OCI-LY3 (cell line): ENCODE results near the gene SWAP70.

Experiments used
- H2AFZ ChIP-seq: fragments of 200-600, 300-600 bp; shearing (Covaris generic); 2 replicates; pipeline ENCODE4 v1.6.0; 2014; ENCODE audit warnings: antibody characterized with exemption, low read depth, low read length
- H3K27ac ChIP-seq: fragments of 200-600, 300-600 bp; sonication (generic); 2 replicates; pipeline ENCODE4 v1.5.1; 2014; ENCODE audit warnings: mild to moderate bottlenecking, low read length, moderate library complexity, mixed read lengths
- H3K27me3 ChIP-seq: fragments of 200-600, 300-600 bp; sonication (generic); 2 replicates; pipeline ENCODE4 v1.6.1; 2014; ENCODE audit warnings: low read depth, low read length, mixed read lengths
- H3K36me3 ChIP-seq: fragments of 200-600, 300-600 bp; sonication (generic); replicated peaks from 2 replicates; pipeline ENCODE3; 2014; ENCODE audit warnings: low read depth, low read length, mixed read lengths
- H3K4me1 ChIP-seq: fragments of 300-600, 200-600 bp; sonication (generic); 2 replicates; pipeline ENCODE4 v1.6.1; 2014; ENCODE audit warnings: low read length, mixed read lengths
- H3K4me2 ChIP-seq: fragments of 200-600, 300-600 bp; sonication (generic); 2 replicates; pipeline ENCODE4 v1.6.1; 2014; ENCODE audit warnings: low read length, mixed read lengths
- H3K4me3 ChIP-seq: fragments of 300-600, 200-600 bp; sonication (generic); 2 replicates; pipeline ENCODE4 v1.5.1; 2014; ENCODE audit warnings: antibody characterized with exemption, mild to moderate bottlenecking, low read length, moderate library complexity
- H3K79me2 ChIP-seq: fragments of 300-600, 200-600 bp; shearing (Covaris generic); 2 replicates; pipeline ENCODE4 v1.6.1; 2014; ENCODE audit warnings: mild to moderate bottlenecking, low read length, mixed read lengths
- H3K9ac ChIP-seq: fragments of 300-600, 200-600 bp; shearing (Covaris generic); 2 replicates; pipeline ENCODE4 v1.6.0; 2014; ENCODE audit warnings: mild to moderate bottlenecking, low read length, moderate library complexity
- H3K9me3 ChIP-seq: fragments of 200-600, 300-600 bp; shearing (Covaris generic); 2 replicates; pipeline ENCODE4 v1.6.1; 2014; ENCODE audit warnings: low read length, mixed read lengths; ENCODE audit not compliant: insufficient read depth
- H4K20me1 ChIP-seq: fragments of 200-600, 300-600 bp; sonication (generic); 2 replicates; pipeline ENCODE4 v1.6.1; 2016; ENCODE audit warnings: low read length, mixed read lengths; ENCODE audit not compliant: insufficient read depth
- CTCF ChIP-seq: fragments of 200-600, 300-600 bp; sonication (generic); IDR thresholded peaks from 2 replicates; pipeline ENCODE4 v1.5.1; 2014; ENCODE audit warnings: antibody characterized with exemption, low read length, low read depth
- EZH2phosphoT487 ChIP-seq: fragments of 200-600 bp; shearing (Covaris generic); IDR thresholded peaks from 2 replicates; pipeline ENCODE4 v1.6.1; 2018; ENCODE audit warnings: antibody characterized with exemption, mixed run types, low read depth

Gene SWAP70

GRCh38 chr11:9747229-9747628, 83.4 kb downstream of the SWAP70 start:
- H3K27ac ChIP-seq, result peak overlapping the region; percentile 99
- H3K4me3 ChIP-seq, result peak overlapping the region; percentile 28; the same call in 1 of the 2 replicates
- no peak overlapping the region for H2AFZ ChIP-seq
- H3K79me2 ChIP-seq, result peaks cover 66% of the 10 kb centered on the region
- H4K20me1 ChIP-seq, result peaks cover 4% of the 10 kb centered on the region; the same call in 1 of the 2 replicates
- peak overlapping the region; percentile 76 for H3K4me2 ChIP-seq
- H3K9ac ChIP-seq, result peak overlapping the region; percentile 74
- H3K4me1 ChIP-seq, result peaks cover 65% of the 10 kb centered on the region
- peaks cover 59% of the 10 kb centered on the region for H3K36me3 ChIP-seq
- no peaks in the 10 kb centered on the region for H3K27me3 ChIP-seq
- TF ChIP-seq EZH2phosphoT487 (no peak), CTCF (no peak)
- no peaks in the 10 kb centered on the region for H3K9me3 ChIP-seq

GRCh38 chr11:9747828-9748227, 84.0 kb downstream of the SWAP70 start:
- Histone ChIP-seq H3K4me2 (peak overlapping the region; percentile 76), H3K4me3 (peak overlapping the region; percentile 28), H3K36me3 (peaks cover 59% of the 10 kb centered on the region)

GRCh38 chr11:9748361-9748970, 84.6 kb downstream of the SWAP70 start:
- no peak overlapping the region for H2AFZ ChIP-seq
- no peaks in the 10 kb centered on the region for H3K9me3 ChIP-seq
- H3K4me2 ChIP-seq, result peak overlapping the region; percentile 76
- peaks cover 66% of the 10 kb centered on the region for H3K79me2 ChIP-seq
- H3K36me3 ChIP-seq, result peaks cover 63% of the 10 kb centered on the region
- H3K4me1 ChIP-seq, result peaks cover 74% of the 10 kb centered on the region
- peak overlapping the region; percentile 74 for H3K9ac ChIP-seq
- peak overlapping the region; percentile 99 for H3K27ac ChIP-seq
- no peaks in the 10 kb centered on the region for H3K27me3 ChIP-seq
- no peak for TF ChIP-seq EZH2phosphoT487
- TF ChIP-seq CTCF, result peak; percentile 91
- peaks cover 4% of the 10 kb centered on the region; the same call in 1 of the 2 replicates for H4K20me1 ChIP-seq
- H3K4me3 ChIP-seq, result peak overlapping the region; percentile 28; the same call in 1 of the 2 replicates

More at GRCh38 chr11:9747828-9748227, 84.0 kb downstream of the SWAP70 start:
- TF ChIP-seq EZH2phosphoT487 (no peak), CTCF (no peak)
- peaks cover 62% of the 10 kb centered on the region for H3K79me2 ChIP-seq
- H3K9ac ChIP-seq, result peak overlapping the region; percentile 74
- H3K9me3 ChIP-seq, result no peaks in the 10 kb centered on the region
- peaks cover 4% of the 10 kb centered on the region; the same call in 1 of the 2 replicates for H4K20me1 ChIP-seq
- peaks cover 70% of the 10 kb centered on the region for H3K4me1 ChIP-seq
- H3K27ac ChIP-seq, result peak overlapping the region; percentile 99
- no peaks in the 10 kb centered on the region for H3K27me3 ChIP-seq
- H2AFZ ChIP-seq, result no peak overlapping the region

- H3K4me3 ChIP-seq, result no peak overlapping the region
- peaks cover 52% of the 10 kb centered on the region for H3K79me2 ChIP-seq
- H3K9ac ChIP-seq, result no peak overlapping the region
- H3K4me2 ChIP-seq, result no peak overlapping the region
- H3K36me3 ChIP-seq, result peaks cover 60% of the 10 kb centered on the region
- H3K9me3 ChIP-seq, result no peaks in the 10 kb centered on the region
- H3K27me3 ChIP-seq, result no peaks in the 10 kb centered on the region
- TF ChIP-seq CTCF, result no peak
- TF ChIP-seq EZH2phosphoT487, result no peak
- H4K20me1 ChIP-seq, result peaks cover 8% of the 10 kb centered on the region
- no peak overlapping the region for H2AFZ ChIP-seq
- H3K27ac ChIP-seq, result no peak overlapping the region
- peaks cover 78% of the 10 kb centered on the region for H3K4me1 ChIP-seq
These were observed 86.7 kb downstream of the SWAP70 start for GRCh38 chr11:9750551-9750950.
